ENCODE measurements around the gene MCRIP2.

DNA sequence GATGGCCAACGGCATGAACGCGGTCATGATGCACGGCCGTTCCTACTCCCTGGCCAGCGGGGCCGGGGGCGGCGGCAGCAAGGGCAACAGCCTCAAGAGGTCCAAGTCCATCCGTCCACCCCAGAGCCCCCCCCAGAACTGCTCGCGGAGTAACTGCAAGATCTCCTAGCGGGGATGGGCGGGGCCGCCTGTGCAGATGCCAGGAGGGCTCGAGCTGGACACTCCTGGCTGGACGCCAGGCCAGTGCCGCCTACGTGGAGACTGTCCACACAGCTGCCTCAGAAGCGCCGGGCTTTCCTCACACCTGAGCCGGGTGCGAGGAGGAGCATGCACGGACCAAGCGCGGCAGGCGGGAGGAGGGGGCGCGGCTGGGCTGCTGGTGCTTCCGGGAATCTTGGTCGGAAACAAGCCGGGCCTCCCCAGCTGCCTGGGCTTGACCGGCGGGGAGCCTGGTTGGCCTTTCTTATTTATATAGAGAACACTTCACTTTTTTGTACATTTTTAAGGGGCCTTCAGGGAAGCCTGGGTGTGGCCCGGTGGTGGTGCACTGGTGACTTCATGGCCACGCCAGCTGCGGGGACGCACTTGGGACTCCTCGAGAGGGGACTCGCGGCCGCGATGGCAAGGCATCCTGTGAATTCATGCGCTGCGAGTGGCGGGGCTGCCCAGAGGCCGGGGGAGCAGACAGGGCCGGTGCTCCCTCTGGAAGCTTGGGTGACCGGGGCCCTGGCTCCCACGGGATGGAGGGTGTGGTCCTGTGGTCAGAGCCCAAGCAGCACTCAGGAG lies 14.0 kb upstream of the MCRIP2 start:
- TF ChIP-seq CTCF (IDR thresholded peaks at IDR 0.05 in 8 of 11, conservative IDR thresholded peaks at IDR 0.05 in 3 of 11) (no peak), POLR2A (IDR thresholded peaks at IDR 0.05) (no peak)

Data from spleen (tissue), 7 donors.